Loucy (cell line): ENCODE measurements around the gene RCOR1.

Source experiments
- CTCF ChIP-seq: fragments of 200-600 bp; sonication (generic); conservative IDR thresholded peaks from 2 replicates; pipeline ENCODE4 v1.5.1; 2014; ENCODE audit warnings: mild to moderate bottlenecking, antibody characterized with exemption, low read length
- EZH2phosphoT487 ChIP-seq: fragments of 200-600 bp; IDR thresholded peaks from 2 replicates; pipeline ENCODE4 v1.6.1; 2018; ENCODE audit warnings: antibody characterized with exemption, mild to moderate bottlenecking, moderate library complexity, borderline replicate concordance

- no peak for TF ChIP-seq CTCF
- no peak for TF ChIP-seq EZH2phosphoT487
Observed at GRCh38 chr14:102630405-102630804, 38.0 kb downstream of the RCOR1 start.
